HCT116 (cell line): ENCODE results near the gene SPATC1L.
"Not testable (repeated sequence)": the region's sequence is repeated elsewhere in the genome, so short reads cannot be mapped to it uniquely, and the experiment has no call there.

Experiments used
- CTCF ChIP-seq, 3 experiments: fragments of 200-600 bp in 1 of 3; sonication (generic) in 1 of 3; IDR thresholded peaks in 2 of 3; conservative IDR thresholded peaks in 1 of 3; 2 replicates each; pipeline ENCODE4 v1.5.1; 2012 to 2017; ENCODE audit warnings: low read depth in 2 of 3, low read length in 2 of 3, antibody characterized with exemption in 1 of 3, borderline replicate concordance in 1 of 3, control low read depth in 1 of 3, mild to moderate bottlenecking in 1 of 3, mixed read lengths in 1 of 3, mixed run types in 1 of 3, moderate library complexity in 1 of 3; ENCODE audit not compliant: insufficient read depth in 1 of 3
- ELF1 ChIP-seq: IDR thresholded peaks from 2 replicates; pipeline ENCODE4 v1.6.1; 2012; ENCODE audit warnings: low read depth, borderline replicate concordance
- EZH2 ChIP-seq: fragments of 200-600 bp; sonication (generic); IDR thresholded peaks from 2 replicates; pipeline ENCODE4 v1.6.1; 2017; ENCODE audit warnings: antibody characterized with exemption, mixed run types
- EZH2phosphoT487 ChIP-seq: fragments of 200-600 bp; IDR thresholded peaks from 2 replicates; pipeline ENCODE4 v1.6.1; 2018; ENCODE audit warnings: antibody characterized with exemption, borderline replicate concordance
- FOSL1 ChIP-seq: IDR thresholded peaks from 2 replicates; pipeline ENCODE4 v1.6.1; 2012; ENCODE audit warnings: low read depth
- MAX ChIP-seq: IDR thresholded peaks from 2 replicates; pipeline ENCODE4 v1.6.1; 2012
- POLR2A ChIP-seq: IDR thresholded peaks from 2 replicates; pipeline ENCODE4 v1.7.0; 2011; ENCODE audit warnings: borderline replicate concordance; ENCODE audit not compliant: insufficient read depth, insufficient read length; ENCODE audit errors: extremely low read depth
- POLR2AphosphoS5 ChIP-seq: IDR thresholded peaks from 2 replicates; pipeline ENCODE4 v1.6.1; 2011; ENCODE audit warnings: mild to moderate bottlenecking, low read depth, low read length, moderate library complexity
- RAD21 ChIP-seq: IDR thresholded peaks from 2 replicates; pipeline ENCODE4 v1.6.1; 2012; ENCODE audit warnings: low read depth, mild to moderate bottlenecking
- REST ChIP-seq: IDR thresholded peaks from 2 replicates; pipeline ENCODE4 v1.6.1; 2012; ENCODE audit warnings: low read depth
- SP1 ChIP-seq: IDR thresholded peaks from 2 replicates; pipeline ENCODE4 v1.6.1; 2012; ENCODE audit warnings: low read depth
- TCF7L2 ChIP-seq: IDR thresholded peaks from 2 replicates; pipeline ENCODE4 v1.7.0; 2011; ENCODE audit warnings: borderline replicate concordance, inconsistent platforms; ENCODE audit not compliant: insufficient read depth, insufficient read length; ENCODE audit errors: extremely low read depth
- YY1 ChIP-seq: IDR thresholded peaks from 2 replicates; pipeline ENCODE4 v1.6.1; 2011; ENCODE audit warnings: low read length, low read depth, moderate library complexity, mild to moderate bottlenecking; ENCODE audit not compliant: insufficient replicate concordance; ENCODE audit errors: extremely low read depth

- not testable (repeated sequence) for TF ChIP-seq REST; SP1; POLR2AphosphoS5; EZH2; CTCF (IDR thresholded peaks at IDR 0.05 in 2 of 3, conservative IDR thresholded peaks at IDR 0.05 in 1 of 3; ENCODE audit: borderline replicate concordance in 1 of 3, insufficient read depth in 1 of 3, low read depth in 2 of 3, low read length in 2 of 3); ELF1; EZH2phosphoT487; POLR2A; TCF7L2; MAX; RAD21; FOSL1; YY1
These were observed 43.8 kb downstream of the SPATC1L start for GRCh38 chr21:46140352-46141003.
